ENCODE measurements around the gene COMMD3. TPM values are rescaled to one million over a fixed set of nuclear protein-coding genes. Genes with fewer than 3 reads are reported as not detected.

COMMD3 gene
- total and polyA plus RNA-seq, 4 donors: 54.7 to 73.2 (median 62.8) TPM

GRCh38 chr10:22369434-22370072 is 53.4 kb downstream of the COMMD3 start:
- Histone ChIP-seq H3K27ac (ENCODE audit: low read depth, low read length) (no peak overlapping the region), H3K4me1 (ENCODE audit: control insufficient read depth, insufficient read depth, low read length) (no peaks in the 10 kb centered on the region), H3K27me3 (ENCODE audit: control insufficient read depth, insufficient read depth, low read length) (no peaks in the 10 kb centered on the region), H3K9me3 (ENCODE audit: control insufficient read depth, insufficient read depth, low read length) (no peaks in the 10 kb centered on the region), H3K36me3 (ENCODE audit: control insufficient read depth, insufficient read depth, low read length) (no peaks in the 10 kb centered on the region), H3K4me3 (ENCODE audit: low read depth, low read length) (no peak overlapping the region)
- no peak for DNase-seq (ENCODE audit: low read depth in 4 of 6, low spot score in 6 of 6)
- 100% methylated on average over 1 of the region's 5 CpGs for WGBS (ENCODE audit: insufficient coverage)

Small RNA genes within 50 kb of the gene (small RNA-seq; reads per million reads assigned to genes)
- not detected for gene AL158211.3 (ENCODE audit: low replicate concordance)

Other genes with a start within 250 kb of the COMMD3 start
- gene EBLN1, start 98.4 kb upstream of the COMMD3 start, total RNA-seq: not detected
- not detected for gene EBLN1, start 98.4 kb upstream of the COMMD3 start, polyA plus RNA-seq (ENCODE audit: insufficient read length in 2 of 2)
- 10 to 100 TPM; 46.4 to 57.9 TPM for gene BMI1, start 4.7 kb downstream of the COMMD3 start, total RNA-seq
- 10 to 100 TPM; 53.3 to 62.8 TPM for gene BMI1, start 4.7 kb downstream of the COMMD3 start, polyA plus RNA-seq (ENCODE audit: insufficient read length in 2 of 2)
- gene SPAG6, start 29.1 kb downstream of the COMMD3 start, total RNA-seq: 10 to 100 TPM in 1 of 2 donors, 1 to 10 TPM in 1; 4.5 to 19.4 TPM
- 10 to 100 TPM in 1 of 2 donors, 1 to 10 TPM in 1; 7.8 to 15.3 TPM for gene SPAG6, start 29.1 kb downstream of the COMMD3 start, polyA plus RNA-seq (ENCODE audit: insufficient read length in 2 of 2)

All from spinal cord (tissue), 10 donors.